ENCODE data around the gene CRCP.

Gene CRCP

DNA sequence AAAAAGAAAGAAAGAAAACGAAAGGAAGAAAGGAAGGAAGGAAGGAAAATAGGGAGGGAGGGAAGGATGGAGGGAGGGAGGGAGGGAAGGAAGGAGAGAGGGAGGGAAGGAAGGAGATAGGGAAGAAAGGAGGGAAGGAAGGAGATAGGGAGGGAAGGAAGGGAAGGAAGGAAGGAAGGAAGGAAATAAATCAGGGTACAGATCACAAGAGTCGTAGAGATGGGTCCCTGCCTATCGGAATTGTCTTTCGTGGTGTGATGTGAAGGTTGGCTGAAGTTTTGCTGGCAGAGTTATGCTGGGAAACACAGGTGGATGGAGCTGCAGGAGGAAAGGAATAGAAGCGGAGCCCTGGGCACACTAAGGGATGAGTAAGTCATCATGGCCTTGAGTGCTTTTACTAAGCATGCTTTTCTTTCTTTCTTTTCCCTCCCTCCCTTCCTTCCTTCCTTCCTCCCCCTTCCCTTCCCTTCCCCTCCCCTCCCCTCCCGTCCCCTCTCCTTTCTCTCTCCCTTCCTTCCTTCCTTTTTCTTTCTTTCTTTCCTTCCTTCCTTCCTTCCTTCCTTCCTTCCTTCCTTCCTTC is 78.6 kb downstream of the CRCP start:
- DNase-seq = no peak

DNA sequence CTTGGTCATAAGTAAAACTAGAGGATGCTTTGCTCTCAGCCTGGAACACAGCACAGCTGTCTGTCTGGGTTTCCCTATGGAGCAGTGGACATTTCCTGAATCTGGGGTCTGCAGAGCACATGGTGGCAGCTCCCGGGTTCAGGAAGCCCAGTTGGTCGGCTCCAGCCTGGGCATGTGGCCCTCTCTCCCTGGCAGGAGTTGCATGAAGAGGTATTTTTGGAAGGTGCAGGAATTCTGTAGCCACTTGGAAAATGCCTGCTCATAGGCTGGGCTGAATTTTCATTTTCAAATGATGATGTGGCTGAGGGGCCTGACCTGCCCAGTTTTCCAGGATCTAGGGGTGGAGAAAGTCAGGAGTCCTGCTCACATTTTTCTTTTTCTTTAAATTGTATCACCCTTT is 83.8 kb downstream of the CRCP start:
- no peak for DNase-seq

DNA sequence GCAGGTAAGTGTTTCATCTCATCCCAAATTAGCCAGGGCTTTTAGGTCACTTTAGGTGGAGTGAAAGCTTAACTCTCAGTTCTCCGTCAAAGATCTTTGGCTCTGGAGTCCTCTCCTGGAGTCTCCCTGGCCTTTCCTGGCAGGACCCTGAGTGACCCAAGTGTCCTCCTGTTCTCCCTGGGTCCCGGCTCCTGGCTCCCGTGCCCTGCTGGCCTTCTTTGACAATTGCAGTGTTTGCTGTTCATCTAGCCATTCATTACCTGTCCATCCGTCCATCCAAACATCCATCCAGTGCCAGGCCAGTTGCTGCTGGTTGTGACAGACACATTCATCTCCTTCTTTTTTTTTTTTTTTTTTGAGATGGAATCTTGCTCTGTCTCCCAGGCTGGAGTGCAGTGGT is 84.3 kb downstream of the CRCP start:
- no peak for DNase-seq

DNA sequence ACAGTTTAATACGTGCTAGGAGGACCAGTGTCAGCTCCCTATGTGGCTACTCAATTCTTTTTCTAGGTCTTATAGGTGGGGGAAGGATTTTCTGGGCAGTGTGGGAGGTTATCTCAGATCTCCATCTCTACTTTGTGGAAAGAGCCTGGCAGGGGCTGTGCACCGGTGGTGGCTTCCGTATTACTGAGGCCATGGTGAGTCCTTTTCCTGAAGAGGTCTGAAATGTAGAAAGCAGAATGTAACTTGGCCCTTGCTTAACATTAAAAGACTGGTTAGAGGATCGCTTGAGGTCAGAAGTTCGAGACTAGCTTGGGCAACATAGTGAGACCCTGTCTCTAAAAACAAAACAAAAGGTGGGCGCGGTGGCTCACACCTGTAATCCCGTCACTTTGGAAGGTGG is 87.8 kb downstream of the CRCP start:
- no peak for DNase-seq

All from CD4-positive, alpha-beta T cell treated with Interleukin-12 subunit alpha and Interleukin-12 subunit beta, for 1 hour (primary cell).